DOHH2 (cell line): Measurements from ENCODE around the gene YAE1.

Source experiments
- H3F3A ChIP-seq: fragments of 200-600 bp; sonication (generic), shearing (Covaris generic); 2 replicates; pipeline ENCODE4 v1.6.0; 2016; ENCODE audit warnings: antibody characterized with exemption, mild to moderate bottlenecking; ENCODE audit not compliant: control insufficient read depth, insufficient read depth
- H3K27ac ChIP-seq: fragments of 200-600 bp; sonication (generic); 2 replicates; pipeline ENCODE4 v1.5.1; 2014; ENCODE audit warnings: low read depth, mild to moderate bottlenecking, low read length, moderate library complexity
- H3K27me3 ChIP-seq: fragments of 200-600 bp; sonication (generic); 2 replicates; pipeline ENCODE4 v1.6.1; 2014; ENCODE audit warnings: mild to moderate bottlenecking, low read length, mixed read lengths; ENCODE audit not compliant: control insufficient read depth
- H3K36me3 ChIP-seq: fragments of 200-600 bp; sonication (generic); 2 replicates; pipeline ENCODE4 v1.6.1; 2014; ENCODE audit warnings: mild to moderate bottlenecking, low read length, moderate library complexity, mixed read lengths; ENCODE audit not compliant: control insufficient read depth
- H3K4me1 ChIP-seq: fragments of 200-600 bp; sonication (generic); 2 replicates; pipeline ENCODE4 v1.6.1; 2014; ENCODE audit warnings: mild to moderate bottlenecking, low read length, mixed read lengths; ENCODE audit not compliant: control insufficient read depth
- H3K4me2 ChIP-seq: fragments of 200-600 bp; sonication (generic); 2 replicates; pipeline ENCODE4 v1.6.0; 2014; ENCODE audit warnings: mild to moderate bottlenecking, low read length, moderate library complexity
- H3K4me3 ChIP-seq: fragments of 200-600 bp; sonication (generic); 2 replicates; pipeline ENCODE4 v1.5.1; 2014; ENCODE audit warnings: mild to moderate bottlenecking, low read length, mixed read lengths
- H3K79me2 ChIP-seq: fragments of 200-600 bp; sonication (generic); 2 replicates; pipeline ENCODE4 v1.6.1; 2014; ENCODE audit warnings: mild to moderate bottlenecking, low read length, mixed read lengths; ENCODE audit not compliant: control insufficient read depth
- H3K9me2 ChIP-seq: fragments of 200-600 bp; sonication (generic); replicated peaks from 2 replicates; pipeline ENCODE4 v1.6.1; 2014; ENCODE audit warnings: mild to moderate bottlenecking, low read length, mixed read lengths; ENCODE audit not compliant: control insufficient read depth
- H3K9me3 ChIP-seq: fragments of 200-600 bp; sonication (generic); 2 replicates; pipeline ENCODE4 v1.6.1; 2014; ENCODE audit warnings: antibody characterized with exemption, low read length, mixed read lengths; ENCODE audit not compliant: control insufficient read depth, insufficient read depth
- H4K20me1 ChIP-seq: fragments of 200-600 bp; sonication (generic); 2 replicates; pipeline ENCODE4 v1.6.0; 2014; ENCODE audit warnings: low read depth, mild to moderate bottlenecking, antibody characterized with exemption, low read length, moderate library complexity; ENCODE audit not compliant: control insufficient read depth, insufficient read depth
- EZH2phosphoT487 ChIP-seq: fragments of 200-600 bp; sonication (generic); IDR thresholded peaks from 2 replicates; pipeline ENCODE4 v1.6.1; 2017; ENCODE audit warnings: borderline replicate concordance, mild to moderate bottlenecking, antibody characterized with exemption, low read length, moderate library complexity, mixed read lengths
- TF ChIP-seq, protein P1 (sequence below): fragments of 200-600 bp; sonication (generic); IDR thresholded peaks from one replicate; pipeline ENCODE4 v1.5.1; 2014; ENCODE audit warnings: antibody characterized with exemption, mild to moderate bottlenecking, low read depth, low read length; ENCODE audit not compliant: poor library complexity, severe bottlenecking

Gene YAE1

DNA sequence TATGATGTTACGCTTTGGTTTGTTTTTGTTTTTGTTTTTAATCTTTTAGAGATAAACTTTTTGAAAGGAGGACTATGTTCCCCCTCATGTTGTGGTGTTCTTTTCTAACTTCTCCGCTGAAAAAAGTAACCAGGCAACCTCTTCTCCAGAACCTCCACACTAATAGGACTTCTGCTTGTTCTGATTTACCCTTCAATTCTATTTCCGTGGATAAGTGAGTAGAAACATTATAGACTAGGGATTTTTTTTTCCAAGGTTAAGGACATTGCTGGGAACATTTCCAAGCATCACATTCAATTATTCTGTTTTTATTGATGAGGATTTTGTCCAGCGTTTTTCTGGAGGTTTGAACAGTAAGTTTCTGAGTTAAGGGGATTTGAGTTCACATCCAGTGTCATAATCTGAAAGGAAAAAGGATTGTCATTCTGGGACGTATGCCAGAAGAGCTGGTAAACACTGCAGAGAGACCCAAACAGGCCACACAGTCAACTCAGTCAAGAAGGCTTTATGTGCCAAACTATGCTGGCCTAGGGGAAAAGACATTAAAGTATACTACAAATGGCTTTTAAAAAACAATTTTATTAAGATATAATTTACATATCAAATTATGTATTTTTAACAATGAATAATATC lies 28.9 kb downstream of the YAE1 start:
- Histone ChIP-seq H3K27ac (no peak overlapping the region), H3F3A (0 out of 2 replicates have a peak, but pooled peaks cover under 1% of the 10 kb centered on the region), H3K27me3 (peaks cover 3% of the 10 kb centered on the region; the same call in 1 of the 2 replicates), H3K4me3 (no peak overlapping the region), H3K9me3 (no peaks in the 10 kb centered on the region), H3K4me1 (no peaks in the 10 kb centered on the region), H3K79me2 (no peaks in the 10 kb centered on the region), H3K9me2 (no peaks in the 10 kb centered on the region), H4K20me1 (no peaks in the 10 kb centered on the region), H3K36me3 (no peaks in the 10 kb centered on the region), H3K4me2 (no peak overlapping the region)
- TF ChIP-seq EZH2phosphoT487 = no peak
- TF ChIP-seq, protein P1, sequence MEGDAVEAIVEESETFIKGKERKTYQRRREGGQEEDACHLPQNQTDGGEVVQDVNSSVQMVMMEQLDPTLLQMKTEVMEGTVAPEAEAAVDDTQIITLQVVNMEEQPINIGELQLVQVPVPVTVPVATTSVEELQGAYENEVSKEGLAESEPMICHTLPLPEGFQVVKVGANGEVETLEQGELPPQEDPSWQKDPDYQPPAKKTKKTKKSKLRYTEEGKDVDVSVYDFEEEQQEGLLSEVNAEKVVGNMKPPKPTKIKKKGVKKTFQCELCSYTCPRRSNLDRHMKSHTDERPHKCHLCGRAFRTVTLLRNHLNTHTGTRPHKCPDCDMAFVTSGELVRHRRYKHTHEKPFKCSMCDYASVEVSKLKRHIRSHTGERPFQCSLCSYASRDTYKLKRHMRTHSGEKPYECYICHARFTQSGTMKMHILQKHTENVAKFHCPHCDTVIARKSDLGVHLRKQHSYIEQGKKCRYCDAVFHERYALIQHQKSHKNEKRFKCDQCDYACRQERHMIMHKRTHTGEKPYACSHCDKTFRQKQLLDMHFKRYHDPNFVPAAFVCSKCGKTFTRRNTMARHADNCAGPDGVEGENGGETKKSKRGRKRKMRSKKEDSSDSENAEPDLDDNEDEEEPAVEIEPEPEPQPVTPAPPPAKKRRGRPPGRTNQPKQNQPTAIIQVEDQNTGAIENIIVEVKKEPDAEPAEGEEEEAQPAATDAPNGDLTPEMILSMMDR = no peak

DNA sequence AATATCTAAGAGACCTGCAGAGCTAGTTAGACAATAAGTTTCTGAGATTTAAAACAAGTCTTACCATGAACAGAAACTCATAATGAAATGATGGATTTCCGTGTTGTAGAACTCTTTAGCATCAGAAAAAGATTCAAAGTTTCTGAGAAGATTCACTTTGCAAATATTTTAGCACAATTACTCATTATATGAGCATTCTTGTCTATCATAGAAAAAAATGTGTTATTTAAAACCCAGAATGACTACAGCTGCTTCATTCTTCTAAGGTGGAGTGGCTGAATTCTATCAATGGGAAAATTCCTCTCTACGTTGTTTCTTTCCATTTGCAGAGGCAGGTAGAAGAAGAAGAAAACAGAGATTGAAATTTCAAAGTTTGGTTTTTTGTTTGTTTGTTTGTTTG lies 36.1 kb downstream of the YAE1 start:
- Histone ChIP-seq H3K79me2 (no peaks in the 10 kb centered on the region), H3K4me1 (peaks cover 8% of the 10 kb centered on the region), H3K27me3 (no peaks in the 10 kb centered on the region), H3F3A (no peaks in the 10 kb centered on the region), H3K4me3 (no peak overlapping the region), H3K9me3 (peaks cover 3% of the 10 kb centered on the region; the same call in 1 of the 2 replicates), H3K4me2 (no peak overlapping the region), H3K36me3 (no peaks in the 10 kb centered on the region), H4K20me1 (no peaks in the 10 kb centered on the region), H3K27ac (no peak overlapping the region), H3K9me2 (no peaks in the 10 kb centered on the region)
- TF ChIP-seq, protein P1 = no peak
- no peak for TF ChIP-seq EZH2phosphoT487

DNA sequence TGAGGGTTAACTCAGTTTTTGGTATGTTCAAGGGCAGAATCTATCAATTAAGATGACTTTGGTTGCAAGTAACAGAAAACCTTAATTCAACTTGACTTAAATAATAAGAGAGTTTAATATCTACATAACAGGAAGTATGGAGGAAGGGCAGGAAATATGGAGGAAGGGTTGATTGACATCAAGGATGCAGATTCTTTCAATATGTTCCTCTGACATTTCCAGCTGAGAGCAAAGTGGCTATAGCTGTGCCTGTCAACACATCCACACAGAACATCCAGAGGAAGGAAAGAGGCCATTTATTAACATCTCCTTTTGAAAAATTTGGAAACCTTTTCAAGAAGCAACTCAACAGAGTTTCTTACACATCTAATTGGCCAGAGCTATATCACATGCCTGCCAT lies 37.7 kb downstream of the YAE1 start:
- Histone ChIP-seq H3K36me3 (no peaks in the 10 kb centered on the region), H3K9me2 (no peaks in the 10 kb centered on the region), H3K9me3 (peaks cover 3% of the 10 kb centered on the region; the same call in 1 of the 2 replicates), H3F3A (no peaks in the 10 kb centered on the region), H3K27me3 (no peaks in the 10 kb centered on the region), H3K4me3 (peak overlapping the region; percentile 8; the same call in 1 of the 2 replicates), H3K4me2 (peak overlapping the region; percentile 14), H3K4me1 (peaks cover 18% of the 10 kb centered on the region), H4K20me1 (no peaks in the 10 kb centered on the region), H3K79me2 (no peaks in the 10 kb centered on the region), H3K27ac (no peak overlapping the region)
- TF ChIP-seq EZH2phosphoT487 = no peak
- TF ChIP-seq, protein P1 = no peak
